GM12864 (cell line): ENCODE measurements around the gene ABHD12.

ENCODE experiments used
- DNase-seq: peaks from one replicate; pipeline ENCODE4 v3.0.0-alpha.2; 2011; ENCODE audit warnings: low read depth
- H3K4me3 ChIP-seq: 2 replicates; pipeline ENCODE4 v1.5.1; 2011; ENCODE audit warnings: mild to moderate bottlenecking, low read depth, low read length, control low read depth
- CTCF ChIP-seq: IDR thresholded peaks from 2 replicates; pipeline ENCODE4 v1.5.1; 2011; ENCODE audit warnings: low read depth, mild to moderate bottlenecking, moderate library complexity, low read length, control low read depth, inconsistent platforms; ENCODE audit errors: missing control alignments

The ABHD12 gene

DNA sequence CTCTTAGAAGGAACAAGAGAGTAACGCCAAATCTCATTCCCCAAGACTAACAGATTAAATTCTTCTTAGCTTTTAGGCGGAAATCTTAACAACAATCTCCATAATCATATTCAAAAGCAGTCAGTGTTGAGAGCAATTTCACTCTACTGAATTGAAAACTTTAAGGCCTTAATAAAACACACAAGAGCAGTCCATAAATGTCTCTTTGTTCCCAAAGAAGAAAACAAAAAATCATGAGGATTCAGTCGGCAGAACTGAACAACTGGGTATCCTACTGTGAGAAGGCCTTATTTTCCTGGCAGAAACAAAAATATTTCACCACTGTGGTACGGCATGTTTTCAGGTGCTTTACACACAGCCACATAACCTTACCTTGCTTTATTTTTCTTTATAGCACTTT is 14.4 kb downstream of the ABHD12 start:
- no peak for TF ChIP-seq CTCF
- DNase-seq = no peak
- H3K4me3 ChIP-seq = no peak overlapping the region

GRCh38 chr20:25374842-25375241 is 15.8 kb downstream of the ABHD12 start:
- no peak for TF ChIP-seq CTCF
- no peak for DNase-seq
- no peak overlapping the region for H3K4me3 ChIP-seq

DNA sequence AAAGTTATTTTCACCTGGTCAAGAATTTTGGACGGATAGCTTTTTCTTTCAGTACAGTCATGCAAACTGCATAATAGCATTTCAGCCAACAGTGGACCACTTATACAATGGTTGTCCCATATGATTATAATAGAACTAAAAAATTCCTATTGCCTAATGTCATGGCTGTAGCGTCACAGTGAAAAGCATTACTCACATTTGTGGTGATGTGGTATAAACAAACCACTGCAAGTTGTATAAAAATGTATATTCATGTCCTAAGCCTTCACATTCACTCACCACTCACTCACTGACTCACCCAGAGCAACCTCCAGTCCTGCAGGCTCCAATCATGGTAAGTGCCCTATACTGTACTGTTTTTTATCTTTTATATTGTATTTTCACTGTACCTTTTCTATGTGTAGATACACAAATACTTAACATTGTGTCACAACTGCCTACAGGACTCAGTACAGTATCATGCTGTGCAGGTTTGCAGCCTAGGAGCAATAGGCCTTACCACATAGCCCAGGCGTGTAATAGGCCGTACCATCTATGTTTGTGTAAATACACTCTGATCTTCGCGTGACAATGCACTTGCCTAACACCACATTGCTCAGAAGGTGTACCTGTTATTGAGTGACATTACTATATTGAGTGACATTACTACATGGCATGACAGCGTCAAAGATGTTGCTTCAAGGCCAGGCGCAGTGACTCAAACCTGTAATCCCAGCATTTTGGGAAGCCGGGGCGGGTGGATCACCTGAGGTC is 17.9 kb downstream of the ABHD12 start:
- no peak for DNase-seq
- H3K4me3 ChIP-seq = no peak overlapping the region
- TF ChIP-seq CTCF = no peak

DNA sequence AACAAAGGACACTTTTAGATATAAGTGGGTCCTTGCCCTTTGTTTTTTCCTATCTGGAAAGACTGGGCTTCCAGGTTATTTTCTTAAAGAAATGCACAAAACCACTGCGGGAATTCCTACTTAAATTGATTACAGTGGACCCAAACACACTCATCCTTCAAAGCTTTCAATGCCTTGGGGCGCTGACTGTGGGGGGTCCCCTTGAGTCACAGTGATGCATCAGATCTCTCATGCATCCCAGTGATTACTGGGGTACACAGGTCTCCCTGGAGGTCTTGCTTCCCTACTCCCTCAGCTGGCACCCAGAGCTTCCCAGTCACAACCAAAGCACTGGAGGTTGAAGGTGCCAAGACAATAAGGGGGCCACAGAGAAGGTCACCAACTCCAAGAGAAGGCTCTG is 20.7 kb downstream of the ABHD12 start:
- no peak overlapping the region for H3K4me3 ChIP-seq
- TF ChIP-seq CTCF = no peak
- no peak for DNase-seq

DNA sequence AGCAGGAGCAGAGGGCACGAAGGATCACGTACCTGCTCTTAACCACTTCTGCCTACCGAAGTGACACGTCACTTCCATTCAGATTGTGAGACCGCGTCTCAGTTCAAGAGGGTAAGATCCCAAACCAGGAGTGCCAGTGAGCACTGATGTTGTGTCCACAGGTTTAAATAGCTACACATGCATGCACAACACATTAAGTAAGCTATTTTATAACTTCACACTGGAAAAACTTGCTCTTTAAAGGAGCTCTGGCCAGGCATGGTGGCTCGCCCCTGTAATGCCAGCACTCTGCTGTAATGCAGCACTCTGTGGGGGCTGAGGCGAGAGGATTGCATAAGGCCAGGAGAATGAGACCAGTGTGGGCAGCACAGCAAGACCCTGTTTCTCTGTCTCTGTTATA is 21.1 kb downstream of the ABHD12 start:
- no peak overlapping the region for H3K4me3 ChIP-seq

GRCh38 chr20:25368976-25369375 is 21.7 kb downstream of the ABHD12 start:
- no peak overlapping the region for H3K4me3 ChIP-seq
- TF ChIP-seq CTCF = no peak
- no peak for DNase-seq

More for the DNA sequence above, 21.1 kb downstream of the ABHD12 start:
- DNase-seq = no peak
- no peak for TF ChIP-seq CTCF

- TF ChIP-seq CTCF = no peak
- H3K4me3 ChIP-seq = no peak overlapping the region
Measured at GRCh38 chr20:25368526-25368925, 22.1 kb downstream of the ABHD12 start.

More at GRCh38 chr20:25368526-25368925, 22.1 kb downstream of the ABHD12 start:
- no peak for DNase-seq
